Spleen (tissue), 11 donors: Measurements from ENCODE around the gene RASEF. TPM values are rescaled to one million over a fixed set of nuclear protein-coding genes. Genes with fewer than 3 reads are reported as not detected.
"Not testable (repeated sequence)": the region's sequence is repeated elsewhere in the genome, so short reads cannot be mapped to it uniquely, and the experiment has no call there.

ENCODE experiments used
- DNase-seq: peaks from one replicate; pipeline ENCODE4 v3.0.0-alpha.2; 2020
- H3K27ac ChIP-seq, 8 donors: fragments of 200-600 bp; sonication (generic) in 7 of 8; 1 replicate in 4 of 8; 2 replicates in 4 of 8; pipeline versions ENCODE4 v1.5.0 to v1.8.0; 2016 to 2021; ENCODE audit warnings: inconsistent platforms in 4 of 8, mild to moderate bottlenecking in 4 of 8, moderate library complexity in 1 of 8
- H3K27me3 ChIP-seq, 7 donors: fragments of 200-600 bp; sonication (generic) in 6 of 7; replicated peaks in 1 of 7; 1 replicate in 4 of 7; 2 replicates in 3 of 7; pipeline versions ENCODE4 v1.5.0 to v1.8.0; 2016 to 2021; ENCODE audit warnings: inconsistent platforms in 3 of 7, mild to moderate bottlenecking in 1 of 7
- H3K36me3 ChIP-seq, 6 donors: fragments of 200-600 bp; sonication (generic) in 5 of 6; 1 replicate in 4 of 6; 2 replicates in 2 of 6; pipeline versions ENCODE4 v1.5.0 to v1.8.0; 2016 to 2021; ENCODE audit warnings: inconsistent platforms in 2 of 6
- H3K4me1 ChIP-seq, 6 donors: fragments of 200-600 bp; sonication (generic) in 5 of 6; 1 replicate in 3 of 6; 2 replicates in 3 of 6; pipeline versions ENCODE4 v1.5.0 to v1.8.0; 2016 to 2021; ENCODE audit warnings: inconsistent platforms in 3 of 6
- H3K4me3 ChIP-seq, 8 donors: fragments of 200-600 bp; sonication (generic) in 7 of 8; 1 replicate in 4 of 8; 2 replicates in 4 of 8; pipeline versions ENCODE4 v1.5.0 to v1.8.0; 2016 to 2021; ENCODE audit warnings: inconsistent platforms in 4 of 8, mild to moderate bottlenecking in 4 of 8, moderate library complexity in 2 of 8
- H3K9me3 ChIP-seq, 8 donors: fragments of 200-600 bp; sonication (generic) in 7 of 8; 1 replicate in 4 of 8; 2 replicates in 4 of 8; pipeline versions ENCODE4 v1.5.0 to v1.8.0; 2016 to 2021; ENCODE audit warnings: inconsistent platforms in 4 of 8
- CTCF ChIP-seq, 11 experiments: fragments of 200-600 bp in 7 of 11; fragments of 450-650 bp in 4 of 11; sonication (generic) in 4 of 11; IDR thresholded peaks in 8 of 11; conservative IDR thresholded peaks in 3 of 11; 1 replicate in 7 of 11; 2 replicates in 4 of 11; pipeline versions ENCODE4 v1.4.0 to v1.8.0; 2016 to 2021; ENCODE audit warnings: antibody characterized with exemption in 11 of 11, inconsistent platforms in 4 of 11, mild to moderate bottlenecking in 1 of 11
- POLR2A ChIP-seq, 3 donors: fragments of 450-650 bp; IDR thresholded peaks; one replicate each; pipeline ENCODE4 v1.5.1; 2017; ENCODE audit warnings: antibody characterized with exemption in 3 of 3, mild to moderate bottlenecking in 1 of 3
- POLR2AphosphoS5 ChIP-seq, 3 donors: sonication (generic); formaldehyde crosslinking; IDR thresholded peaks; one replicate each; pipeline ENCODE4 v1.5.1; 2017; ENCODE audit warnings: antibody characterized with exemption in 3 of 3
- WGBS, 5 donors: extraction: QIAGEN DNeasy Blood & Tissue Kit in 3 of 5; methylation state at CpG; one replicate each; pipeline versions ENCODE4 v1.1.5 to v1.1.7; 2013 to 2018; 5-methylcytosine and 5-hydroxymethylcytosine counted together
- intact Hi-C: fragments of 100-400 bp; cut with DNase I; formaldehyde crosslinking; loops from one replicate; pipeline ENCODE4 v1.15.0; 2023; ENCODE audit warnings: low total_unique reads
- polyA plus RNA-seq, 3 donors: library from polyadenylated mRNA; stranded (reverse); fragments of 200-250 nt; gene quantifications; one replicate each; pipeline ENCODE4 v1.2.1, GENCODE V29; 2013
- total RNA-seq, 7 donors: library from RNA; depleted of rRNA in 3 of 7; stranded (reverse); fragments of >200 nt in 3 of 7; fragmentation: NEBNext Ultra II Directional in 4 of 7; extraction: Animal tissue kit (Norgen Biotek cat#: 25700) in 4 of 7; gene quantifications; one replicate each; pipeline versions ENCODE4 v1.1.0 to v1.2.1, GENCODE V29; 2016 to 2021
- donor health status: healthy with polysubstance abuse.
- donor health status: DM: no; HTN: no; CAD: no; lungs with moderate emphysema.
- donor health status: DM: no; HTN: no; CAD: no.
- donor health status: Bipolar disorder and iron deficiency.
- donor health status: healthy.
- donor health status: DM: no; HTN: no; CAD: no.
- donor health status: DM: yes; HTN: yes; CAD: no.

Gene RASEF
- total and polyA plus RNA-seq, 10 donors = 0.04 to 0.72 (median 0.21) TPM

- DNase-seq = no peak
- 90 to 93% (median 91%) methylated on average over 2 of the region's 2 CpGs for WGBS, 5 donors
- H3K9me3 ChIP-seq = no peaks in the 10 kb centered on the region
- H3K27me3 ChIP-seq = no peaks in the 10 kb centered on the region
- no peaks in the 10 kb centered on the region for H3K36me3 ChIP-seq
- TF ChIP-seq CTCF (IDR thresholded peaks at IDR 0.05 in 8 of 11, conservative IDR thresholded peaks at IDR 0.05 in 3 of 11) (no peak), POLR2AphosphoS5 (IDR thresholded peaks at IDR 0.05) (no peak), POLR2A (IDR thresholded peaks at IDR 0.05) (no peak)
- no peak overlapping the region for H3K4me3 ChIP-seq
- H3K27ac ChIP-seq = no peak overlapping the region
- intact Hi-C loops = no loop called here
- no peaks in the 10 kb centered on the region for H3K4me1 ChIP-seq
Measured at GRCh38 chr9:82949203-82949602, 113.7 kb downstream of the RASEF start.

GRCh38 chr9:82940376-82940775, 122.6 kb downstream of the RASEF start:
- H3K27ac ChIP-seq = no peak overlapping the region
- no peak overlapping the region for H3K4me3 ChIP-seq
- intact Hi-C loops = no loop called here
- no peak for TF ChIP-seq CTCF (IDR thresholded peaks at IDR 0.05 in 8 of 11, conservative IDR thresholded peaks at IDR 0.05 in 3 of 11)
- no peak for TF ChIP-seq POLR2A (IDR thresholded peaks at IDR 0.05)
- TF ChIP-seq POLR2AphosphoS5 (IDR thresholded peaks at IDR 0.05) = no peak
- DNase-seq = no peak
- WGBS, 5 donors = 81 to 97% (median 90%) methylated on average over 7 of the region's 7 CpGs
- no peaks in the 10 kb centered on the region for H3K9me3 ChIP-seq
- no peaks in the 10 kb centered on the region for H3K27me3 ChIP-seq
- no peaks in the 10 kb centered on the region for H3K36me3 ChIP-seq
- no peaks in the 10 kb centered on the region for H3K4me1 ChIP-seq

DNA sequence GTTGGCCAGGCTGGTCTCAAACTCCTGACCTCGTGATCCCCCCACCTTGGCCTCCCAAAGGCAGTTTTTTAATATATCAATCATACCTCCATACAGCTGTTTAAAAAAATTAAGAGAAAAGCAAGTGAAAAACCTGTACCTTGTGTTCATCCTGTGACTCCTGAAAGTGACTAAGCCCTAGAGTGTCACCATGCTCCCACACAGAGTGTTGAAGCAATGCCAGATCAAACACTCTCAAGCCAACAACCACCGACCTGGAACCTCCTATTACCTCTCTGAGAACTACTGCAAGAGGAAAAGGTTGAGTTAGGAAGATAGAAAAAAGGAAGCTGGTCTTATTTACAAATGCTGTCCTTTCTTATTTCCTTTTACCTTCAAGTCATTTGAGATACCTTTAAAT, 123.5 kb downstream of the RASEF start:
- DNase-seq = no peak
- H3K9me3 ChIP-seq = no peaks in the 10 kb centered on the region
- H3K4me1 ChIP-seq = no peaks in the 10 kb centered on the region
- TF ChIP-seq POLR2A (IDR thresholded peaks at IDR 0.05) = no peak
- TF ChIP-seq CTCF (IDR thresholded peaks at IDR 0.05 in 8 of 11, conservative IDR thresholded peaks at IDR 0.05 in 3 of 11) = no peak
- no peak for TF ChIP-seq POLR2AphosphoS5 (IDR thresholded peaks at IDR 0.05)
- no peaks in the 10 kb centered on the region for H3K36me3 ChIP-seq
- 41 to 68% (median 51%) methylated on average over 2 of the region's 2 CpGs for WGBS, 5 donors
- H3K27me3 ChIP-seq = no peaks in the 10 kb centered on the region
- H3K4me3 ChIP-seq = no peak overlapping the region
- intact Hi-C loops = no loop called here
- no peak overlapping the region for H3K27ac ChIP-seq

- no peak overlapping the region for H3K27ac ChIP-seq
- DNase-seq = no peak
- H3K4me3 ChIP-seq = no peak overlapping the region
- no peaks in the 10 kb centered on the region for H3K36me3 ChIP-seq
- H3K9me3 ChIP-seq = no peaks in the 10 kb centered on the region
- TF ChIP-seq POLR2AphosphoS5 (IDR thresholded peaks at IDR 0.05) (no peak), POLR2A (IDR thresholded peaks at IDR 0.05) (no peak)
- no peaks in the 10 kb centered on the region for H3K4me1 ChIP-seq
- 71 to 86% (median 77%) methylated on average over 3 of the region's 3 CpGs for WGBS, 5 donors
- intact Hi-C loops = no loop called here
- no peaks in the 10 kb centered on the region for H3K27me3 ChIP-seq
Measured at GRCh38 chr9:82938426-82939218, 124.3 kb downstream of the RASEF start.

DNA sequence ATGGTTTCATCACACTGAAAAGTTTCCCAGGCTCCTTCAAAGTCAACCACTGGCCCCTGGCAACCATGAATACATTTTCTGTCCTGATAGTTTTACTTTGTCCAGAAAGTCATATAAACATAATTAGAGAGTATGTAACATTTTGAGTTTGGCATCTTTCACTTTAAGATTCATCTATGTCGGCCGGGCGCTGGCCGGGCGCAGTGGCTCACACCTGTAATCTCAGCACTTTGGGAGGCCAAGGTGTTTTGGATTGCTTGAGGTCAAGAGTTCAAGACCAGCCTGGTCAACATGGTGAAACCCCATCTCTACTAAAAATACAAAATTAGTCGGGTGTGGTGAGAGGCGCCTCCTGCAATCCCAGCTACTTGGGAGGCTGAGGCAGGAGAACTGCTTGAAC, 126.4 kb downstream of the RASEF start:
- DNase-seq, H3K9me3 ChIP-seq, H3K36me3 ChIP-seq, H3K4me3 ChIP-seq, intact Hi-C loops, H3K27ac ChIP-seq, H3K4me1 ChIP-seq, H3K27me3 ChIP-seq: not testable (repeated sequence)
- WGBS, 5 donors = 93 to 94% (median 94%) methylated on average over 7 of the region's 7 CpGs
